GM19324 (cell line): Measurements from ENCODE around the gene FARS2.

ENCODE experiments used
- ATAC-seq: cut with Tn5 transposase; IDR thresholded peaks from one replicate; pipeline ENCODE4 v1.9.1; 2021; ENCODE audit warnings: mild to moderate bottlenecking, moderate library complexity; ENCODE audit not compliant: unreplicated experiment, low FRiP score

The FARS2 gene

GRCh38 chr6:5315881-5316280 lies 54.6 kb downstream of the FARS2 start:
- no peak for ATAC-seq

GRCh38 chr6:5316951-5317350 lies 55.6 kb downstream of the FARS2 start:
- no peak for ATAC-seq

- no peak for ATAC-seq
These were observed 57.4 kb downstream of the FARS2 start for GRCh38 chr6:5318617-5319272.

GRCh38 chr6:5323979-5324378 lies 62.7 kb downstream of the FARS2 start:
- ATAC-seq: no peak

- ATAC-seq: no peak
These were observed 63.9 kb downstream of the FARS2 start for GRCh38 chr6:5325173-5325572.

GRCh38 chr6:5326022-5326641 lies 64.8 kb downstream of the FARS2 start:
- no peak for ATAC-seq

GRCh38 chr6:5328800-5329199 lies 67.5 kb downstream of the FARS2 start:
- no peak for ATAC-seq

GRCh38 chr6:5331845-5332442 lies 70.6 kb downstream of the FARS2 start:
- ATAC-seq: no peak

- ATAC-seq: no peak
These were observed 72.3 kb downstream of the FARS2 start for GRCh38 chr6:5333658-5334057.

GRCh38 chr6:5334341-5334740 lies 73.0 kb downstream of the FARS2 start:
- ATAC-seq: no peak

- no peak for ATAC-seq
These were observed 73.7 kb downstream of the FARS2 start for GRCh38 chr6:5335020-5335419.

GRCh38 chr6:5337573-5337972 lies 76.3 kb downstream of the FARS2 start:
- no peak for ATAC-seq

GRCh38 chr6:5338177-5338960 lies 77.1 kb downstream of the FARS2 start:
- ATAC-seq: no peak

- ATAC-seq: no peak
These were observed 78.5 kb downstream of the FARS2 start for GRCh38 chr6:5339786-5340185.

- no peak for ATAC-seq
These were observed 80.5 kb downstream of the FARS2 start for GRCh38 chr6:5341845-5342244.

- ATAC-seq: no peak
These were observed 82.7 kb downstream of the FARS2 start for GRCh38 chr6:5343998-5344397.

- ATAC-seq: no peak
These were observed 84.0 kb downstream of the FARS2 start for GRCh38 chr6:5345324-5345723.

- no peak for ATAC-seq
These were observed 90.4 kb downstream of the FARS2 start for GRCh38 chr6:5351552-5352210.

- no peak for ATAC-seq
These were observed 92.7 kb downstream of the FARS2 start for GRCh38 chr6:5353971-5354370.

GRCh38 chr6:5357486-5357885 lies 96.2 kb downstream of the FARS2 start:
- ATAC-seq: no peak

GRCh38 chr6:5359417-5359816 lies 98.1 kb downstream of the FARS2 start:
- ATAC-seq: no peak
